Measurements from ENCODE around the gene SH3BP2. TPM values are rescaled to one million over a fixed set of nuclear protein-coding genes. Genes with fewer than 3 reads are reported as not detected.

SH3BP2 gene
- total RNA-seq, 4 donors from 2014 or later, result 92.6 to 301 (median 117) TPM

- peak overlapping the region in 1 of 4 donors; percentile 35 for H3K27ac ChIP-seq
- peaks cover 0 to 5% (median 0%) of the 10 kb centered on the region in 4 donors for H3K36me3 ChIP-seq
- DNase-seq, result peak; percentile 7
Observed at GRCh38 chr4:2834001-2834921, 41.4 kb downstream of the SH3BP2 start.

GRCh38 chr4:2835978-2836377 lies 43.1 kb downstream of the SH3BP2 start:
- peak; percentile 8 for DNase-seq
- intact Hi-C loops (cut with DNase I; ENCODE audit: low total_unique reads), result no loop called here
- Histone ChIP-seq H3K36me3 (no peaks in the 10 kb centered on the region), H3K4me3 (no peak overlapping the region), H3K9me3 (no peaks in the 10 kb centered on the region), H3K27me3 (no peaks in the 10 kb centered on the region), H3K27ac (peak overlapping the region in 3 of 4 donors; percentile 4 to 75 (median 35)), H3K4me1 (peaks cover 5 to 37% (median 10%) of the 10 kb centered on the region in 4 donors)
- in situ Hi-C loops (cut with MboI; ENCODE audit: low pct_ligation_motif_present in 1 of 4, low pct_unique_long_range_greater_than_20kb in 1 of 4, low sequenced_read_pairs in 3 of 4), result no loop called here
- TF ChIP-seq CTCF (IDR thresholded peaks at IDR 0.05) (no peak), POLR2A (IDR thresholded peaks at IDR 0.05) (no peak), POLR2AphosphoS5 (IDR thresholded peaks at IDR 0.05) (no peak), EP300 (IDR thresholded peaks at IDR 0.05; ENCODE audit: low read depth) (no peak)
- 77% methylated on average over 8 of the region's 8 CpGs; no CpG with 5 or more reads in 1 of the 2 donors for WGBS, 2 donors (ENCODE audit: low coverage in 1 of 2)

More at GRCh38 chr4:2834001-2834921, 41.4 kb downstream of the SH3BP2 start:
- intact Hi-C loops (cut with DNase I; ENCODE audit: low total_unique reads) (no loop called here), in situ Hi-C loops (cut with MboI; ENCODE audit: low pct_ligation_motif_present in 1 of 4, low pct_unique_long_range_greater_than_20kb in 1 of 4, low sequenced_read_pairs in 3 of 4) (no loop called here)
- H3K9me3 ChIP-seq, result no peaks in the 10 kb centered on the region
- no peak for TF ChIP-seq POLR2AphosphoS5 (IDR thresholded peaks at IDR 0.05)
- no peak for TF ChIP-seq EP300 (IDR thresholded peaks at IDR 0.05; ENCODE audit: low read depth)
- TF ChIP-seq POLR2A (IDR thresholded peaks at IDR 0.05), result no peak
- no peak for TF ChIP-seq CTCF (IDR thresholded peaks at IDR 0.05)
- no peak overlapping the region for H3K4me3 ChIP-seq
- no peaks in the 10 kb centered on the region for H3K27me3 ChIP-seq
- 85% methylated on average over 13 of the region's 13 CpGs; no CpG with 5 or more reads in 1 of the 2 donors for WGBS, 2 donors (ENCODE audit: low coverage in 1 of 2)
- peaks cover 5 to 37% (median 10%) of the 10 kb centered on the region in 4 donors for H3K4me1 ChIP-seq

- Histone ChIP-seq H3K9me3 (no peaks in the 10 kb centered on the region), H3K27me3 (no peaks in the 10 kb centered on the region), H3K4me3 (no peak overlapping the region), H3K27ac (peak overlapping the region in 2 of 4 donors; percentile 35 to 75), H3K36me3 (no peaks in the 10 kb centered on the region), H3K4me1 (peaks cover 5 to 37% (median 10%) of the 10 kb centered on the region in 4 donors)
- intact Hi-C loops (cut with DNase I; ENCODE audit: low total_unique reads), result no loop called here
- WGBS, 2 donors (ENCODE audit: low coverage in 1 of 2), result 82% methylated on average over 5 of the region's 5 CpGs; no CpG with 5 or more reads in 1 of the 2 donors
- in situ Hi-C loops (cut with MboI; ENCODE audit: low pct_ligation_motif_present in 1 of 4, low pct_unique_long_range_greater_than_20kb in 1 of 4, low sequenced_read_pairs in 3 of 4), result no loop called here
- no peak for TF ChIP-seq CTCF (IDR thresholded peaks at IDR 0.05)
- no peak for TF ChIP-seq EP300 (IDR thresholded peaks at IDR 0.05; ENCODE audit: low read depth)
- TF ChIP-seq POLR2AphosphoS5 (IDR thresholded peaks at IDR 0.05), result no peak
- TF ChIP-seq POLR2A (IDR thresholded peaks at IDR 0.05), result no peak
- peak; percentile 4 for DNase-seq
Observed at GRCh38 chr4:2836391-2836859, 43.5 kb downstream of the SH3BP2 start.

All from transverse colon (tissue), 4 donors.